Astrocyte (in vitro differentiated cells and primary cell): ENCODE results near the gene TYK2. TPM values are rescaled to one million over a fixed set of nuclear protein-coding genes. Genes with fewer than 3 reads are reported as not detected.
A peak's percentile ranks its signal among the peaks of the same experiment; 100 is the strongest.

Experiments used
- DNase-seq: peaks from one replicate; pipeline ENCODE4 v3.0.0-alpha.2; 2010; ENCODE audit warnings: low read depth
- FAIRE-seq: peaks from 2 replicates; lab custom pipeline; 2011; peaks lifted over from hg19 to GRCh38; lab: Jason Lieb, UNC
- H2AFZ ChIP-seq: 2 replicates; pipeline ENCODE4 v1.6.0; 2012; ENCODE audit warnings: low read depth, low read length, inconsistent platforms
- H3K27ac ChIP-seq: 2 replicates; pipeline ENCODE4 v1.5.1; 2011; ENCODE audit warnings: low read depth, low read length, inconsistent platforms
- H3K27me3 ChIP-seq: 2 replicates; pipeline ENCODE4 v1.6.0; 2011; ENCODE audit warnings: low read length, inconsistent platforms; ENCODE audit not compliant: insufficient read depth
- H3K36me3 ChIP-seq: 2 replicates; pipeline ENCODE4 v1.5.1; 2011; ENCODE audit warnings: low read length, inconsistent platforms; ENCODE audit not compliant: insufficient read depth
- H3K4me1 ChIP-seq: 2 replicates; pipeline ENCODE4 v1.5.1; 2011; ENCODE audit warnings: low read length, inconsistent platforms; ENCODE audit not compliant: insufficient read depth
- H3K4me2 ChIP-seq: 2 replicates; pipeline ENCODE4 v1.6.0; 2012; ENCODE audit warnings: low read length, inconsistent platforms
- H3K4me3 ChIP-seq: 2 replicates; pipeline ENCODE4 v1.5.1; 2011; ENCODE audit warnings: low read depth, mild to moderate bottlenecking, low read length, inconsistent platforms; ENCODE audit not compliant: insufficient read depth
- H3K79me2 ChIP-seq: 2 replicates; pipeline ENCODE4 v1.6.0; 2012; ENCODE audit warnings: mild to moderate bottlenecking, low read length, inconsistent platforms; ENCODE audit not compliant: insufficient read depth
- H3K9ac ChIP-seq: 2 replicates; pipeline ENCODE4 v1.6.0; 2012; ENCODE audit warnings: mild to moderate bottlenecking, low read length, inconsistent platforms
- H3K9me3 ChIP-seq: 2 replicates; pipeline ENCODE4 v1.5.1; 2012; ENCODE audit warnings: low read depth, mild to moderate bottlenecking, low read length, inconsistent platforms; ENCODE audit not compliant: insufficient read depth
- H4K20me1 ChIP-seq: 2 replicates; pipeline ENCODE4 v1.6.0; 2012; ENCODE audit warnings: low read length, inconsistent platforms; ENCODE audit not compliant: insufficient read depth
- H3K27ac Mint-ChIP-seq: one replicate; pipeline ENCODE4 v1.8.0; 2021; ENCODE audit warnings: mild to moderate bottlenecking, mixed read lengths; ENCODE audit not compliant: unreplicated experiment
- H3K27me3 Mint-ChIP-seq: one replicate; pipeline ENCODE4 v1.8.0; 2021; ENCODE audit warnings: low read depth, mixed read lengths; ENCODE audit not compliant: unreplicated experiment
- H3K36me3 Mint-ChIP-seq: one replicate; pipeline ENCODE4 v1.8.0; 2021; ENCODE audit warnings: low read depth, mixed read lengths; ENCODE audit not compliant: unreplicated experiment
- H3K4me1 Mint-ChIP-seq: one replicate; pipeline ENCODE4 v1.8.0; 2021; ENCODE audit warnings: low read depth, mixed read lengths; ENCODE audit not compliant: unreplicated experiment
- H3K4me3 Mint-ChIP-seq: one replicate; pipeline ENCODE4 v1.8.0; 2021; ENCODE audit warnings: mild to moderate bottlenecking, moderate library complexity, mixed read lengths; ENCODE audit not compliant: unreplicated experiment
- H3K9me3 Mint-ChIP-seq: one replicate; pipeline ENCODE4 v1.8.0; 2021; ENCODE audit warnings: mild to moderate bottlenecking, mixed read lengths; ENCODE audit not compliant: unreplicated experiment
- CTCF ChIP-seq: IDR thresholded peaks from 2 replicates; pipeline ENCODE4 v1.5.1; 2011; ENCODE audit warnings: low read depth, mild to moderate bottlenecking, inconsistent platforms, low read length, moderate library complexity; ENCODE audit not compliant: insufficient read depth
- EZH2 ChIP-seq: IDR thresholded peaks from 2 replicates; pipeline ENCODE4 v1.6.1; 2012; ENCODE audit warnings: mild to moderate bottlenecking, low read length, inconsistent platforms; ENCODE audit not compliant: insufficient read depth
- total RNA-seq: library from RNA; stranded (reverse); gene quantifications from 2 replicates; pipeline ENCODE4 v1.2.1, GENCODE V29; 2021

TYK2 gene
- total RNA-seq, 1 donor from 2014 or later = 76.5 TPM

- H3K4me3 Mint-ChIP-seq = peak overlapping the region; percentile 79
- no peak overlapping the region for H3K4me3 ChIP-seq
- no peak for FAIRE-seq
Observed at GRCh38 chr19:10422046-10422461, 41.7 kb upstream of the TYK2 start.

GRCh38 chr19:10421240-10422045 lies 41.1 kb upstream of the TYK2 start:
- Histone ChIP-seq H3K79me2 (no peaks in the 10 kb centered on the region), H3K4me2 (peak overlapping the region; percentile 90), H4K20me1 (peaks cover 31% of the 10 kb centered on the region), H3K36me3 (no peaks in the 10 kb centered on the region), H3K4me3 (peak overlapping the region; percentile 17), H3K9ac (no peak overlapping the region), H3K4me1 (peaks cover 44% of the 10 kb centered on the region), H2AFZ (no peak overlapping the region), H3K27me3 (peaks cover 32% of the 10 kb centered on the region), H3K9me3 (no peaks in the 10 kb centered on the region), H3K27ac (no peak overlapping the region)
- Mint-ChIP-seq H3K9me3 (peaks cover 2% of the 10 kb centered on the region), H3K4me1 (peaks cover 16% of the 10 kb centered on the region), H3K36me3 (no peaks in the 10 kb centered on the region), H3K4me3 (peak overlapping the region; percentile 79), H3K27ac (peak overlapping the region; percentile 80), H3K27me3 (peaks cover 46% of the 10 kb centered on the region)
- FAIRE-seq = no peak
- TF ChIP-seq CTCF (no peak), EZH2 (no peak)
- DNase-seq = no peak

More at GRCh38 chr19:10422046-10422461, 41.7 kb upstream of the TYK2 start:
- Histone ChIP-seq H3K9ac (no peak overlapping the region), H3K4me1 (peaks cover 44% of the 10 kb centered on the region), H3K27ac (no peak overlapping the region), H3K36me3 (no peaks in the 10 kb centered on the region), H3K4me2 (peak overlapping the region; percentile 90), H3K79me2 (no peaks in the 10 kb centered on the region), H3K27me3 (peaks cover 31% of the 10 kb centered on the region), H3K9me3 (no peaks in the 10 kb centered on the region), H4K20me1 (peaks cover 28% of the 10 kb centered on the region), H2AFZ (no peak overlapping the region)
- TF ChIP-seq CTCF = no peak
- TF ChIP-seq EZH2 = no peak
- Mint-ChIP-seq H3K4me1 (peaks cover 16% of the 10 kb centered on the region), H3K9me3 (peaks cover 2% of the 10 kb centered on the region), H3K27ac (peak overlapping the region; percentile 80), H3K36me3 (no peaks in the 10 kb centered on the region), H3K27me3 (peaks cover 47% of the 10 kb centered on the region)
- no peak for DNase-seq
